Measurements from ENCODE around the gene CCL1.

GRCh38 chr17:34365340-34365739 lies 2.3 kb upstream of the CCL1 start:
- TF ChIP-seq CTCF (IDR thresholded peaks at IDR 0.05) (no peak), POLR2A (IDR thresholded peaks at IDR 0.05) (no peak), EP300 (IDR thresholded peaks at IDR 0.05) (no peak)

Measured in tibial nerve (tissue), 4 donors.